Measurements from ENCODE around the gene RPA1.

- TF ChIP-seq CTCF (conservative IDR thresholded peaks at IDR 0.05; ENCODE audit: low read depth, low read length) (no peak), EZH2 (IDR thresholded peaks at IDR 0.05; ENCODE audit: borderline replicate concordance, low read depth, low read length, poor library complexity, severe bottlenecking) (no peak)
Measured at GRCh38 chr17:1830288-1830687, 483 bp downstream of the RPA1 start.
